ENCODE results near the gene GMCL2.

GMCL2 gene

GRCh38 chr5:178143246-178143645 is 43.9 kb downstream of the GMCL2 start:
- no peak for DNase-seq (ENCODE audit: low spot score)

- DNase-seq (ENCODE audit: low spot score), result no peak
Observed at GRCh38 chr5:178142642-178143041, 44.5 kb downstream of the GMCL2 start.

GRCh38 chr5:178141550-178141949 is 45.6 kb downstream of the GMCL2 start:
- no peak for DNase-seq (ENCODE audit: low spot score)

- no peak for DNase-seq (ENCODE audit: low spot score)
Observed at GRCh38 chr5:178137991-178138390, 49.2 kb downstream of the GMCL2 start.

- DNase-seq (ENCODE audit: low spot score), result no peak
Observed at GRCh38 chr5:178136990-178137389, 50.2 kb downstream of the GMCL2 start.
